ENCODE data around the gene PAPSS1. TPM values are rescaled to one million over a fixed set of nuclear protein-coding genes. Genes with fewer than 3 reads are reported as not detected.

Gene PAPSS1
- total and polyA plus RNA-seq, 7 donors, result 20.6 to 30.0 (median 25.5) TPM

DNA sequence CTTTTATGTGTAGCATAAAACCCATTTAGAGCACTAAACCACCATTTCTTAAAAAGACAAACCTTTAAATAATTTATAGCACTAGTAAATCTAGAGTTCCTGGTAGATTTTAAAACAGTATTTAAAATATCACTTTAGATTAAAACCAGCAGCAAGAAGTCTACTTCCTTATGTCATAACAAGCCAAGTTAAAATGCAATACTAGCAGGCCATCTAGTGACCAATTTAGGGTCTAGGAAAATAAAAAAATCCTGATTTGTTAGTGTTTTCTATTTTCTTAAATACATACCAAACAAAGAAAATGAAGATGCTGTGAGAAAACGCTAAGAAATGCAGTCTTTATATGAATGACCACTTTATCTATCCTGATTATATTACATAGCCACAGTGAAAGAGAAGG, 53.9 kb downstream of the PAPSS1 start:
- peak overlapping the region in 2 of 4 donors; percentile 9 to 20 for H3K4me3 ChIP-seq
- H3K27me3 ChIP-seq, result no peaks in the 10 kb centered on the region
- whole genome bisulfite sequencing, 2 donors, result 24 to 53% methylated on average over 1 of the region's 1 CpG
- H3K9me3 ChIP-seq, result no peaks in the 10 kb centered on the region
- H3K27ac ChIP-seq, result peak overlapping the region in 3 of 4 donors; percentile 53 to 60 (median 54)
- peak in 1 of 4 donors; percentile 25 for TF ChIP-seq POLR2AphosphoS5 (IDR thresholded peaks at IDR 0.05)
- TF ChIP-seq, protein P1, sequence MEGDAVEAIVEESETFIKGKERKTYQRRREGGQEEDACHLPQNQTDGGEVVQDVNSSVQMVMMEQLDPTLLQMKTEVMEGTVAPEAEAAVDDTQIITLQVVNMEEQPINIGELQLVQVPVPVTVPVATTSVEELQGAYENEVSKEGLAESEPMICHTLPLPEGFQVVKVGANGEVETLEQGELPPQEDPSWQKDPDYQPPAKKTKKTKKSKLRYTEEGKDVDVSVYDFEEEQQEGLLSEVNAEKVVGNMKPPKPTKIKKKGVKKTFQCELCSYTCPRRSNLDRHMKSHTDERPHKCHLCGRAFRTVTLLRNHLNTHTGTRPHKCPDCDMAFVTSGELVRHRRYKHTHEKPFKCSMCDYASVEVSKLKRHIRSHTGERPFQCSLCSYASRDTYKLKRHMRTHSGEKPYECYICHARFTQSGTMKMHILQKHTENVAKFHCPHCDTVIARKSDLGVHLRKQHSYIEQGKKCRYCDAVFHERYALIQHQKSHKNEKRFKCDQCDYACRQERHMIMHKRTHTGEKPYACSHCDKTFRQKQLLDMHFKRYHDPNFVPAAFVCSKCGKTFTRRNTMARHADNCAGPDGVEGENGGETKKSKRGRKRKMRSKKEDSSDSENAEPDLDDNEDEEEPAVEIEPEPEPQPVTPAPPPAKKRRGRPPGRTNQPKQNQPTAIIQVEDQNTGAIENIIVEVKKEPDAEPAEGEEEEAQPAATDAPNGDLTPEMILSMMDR (IDR thresholded peaks at IDR 0.05), result peak; percentile 22 to 45 (median 40)
- no peak for TF ChIP-seq EP300 (IDR thresholded peaks at IDR 0.05)
- intact Hi-C loops (cut with DNase I), result loop anchor here (1.0 to 10.0 kb wide), 5 partner anchors 289 to 1294 kb away; no protein-coding TSS in a partner anchor
- H3K36me3 ChIP-seq, result peaks cover 0 to 2% (median 0%) of the 10 kb centered on the region in 4 donors
- H3K4me1 ChIP-seq, result peaks cover 0 to 46% (median 24%) of the 10 kb centered on the region in 4 donors
- no peak for DNase-seq

DNA sequence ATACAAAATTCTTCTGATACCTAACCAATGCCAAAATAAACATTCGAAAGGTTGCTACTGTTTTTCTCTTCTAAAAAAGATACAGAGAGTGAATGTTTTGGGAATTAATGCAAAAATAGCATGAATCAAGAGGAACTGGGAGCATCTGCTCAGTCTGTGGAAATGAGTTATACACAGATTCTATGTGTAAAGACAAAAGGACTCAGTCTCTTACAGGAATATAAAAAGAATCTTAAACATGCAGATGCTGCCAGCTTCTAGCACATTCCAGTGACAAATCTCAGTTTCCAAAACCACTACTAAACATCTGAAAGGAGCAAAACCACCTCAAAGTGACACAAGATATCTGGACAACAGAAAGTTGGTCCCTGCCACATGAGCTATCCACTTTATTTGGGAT, 55.0 kb downstream of the PAPSS1 start:
- Histone ChIP-seq H3K27me3 (no peaks in the 10 kb centered on the region), H3K36me3 (peaks cover 0 to 2% (median 0%) of the 10 kb centered on the region in 4 donors), H3K4me3 (no peak overlapping the region), H3K27ac (peak overlapping the region in 3 of 4 donors; percentile 53 to 60 (median 54)), H3K4me1 (peaks cover 0 to 46% (median 24%) of the 10 kb centered on the region in 4 donors), H3K9me3 (no peaks in the 10 kb centered on the region)
- no peak for DNase-seq
- TF ChIP-seq POLR2AphosphoS5 (IDR thresholded peaks at IDR 0.05), result no peak
- TF ChIP-seq, protein P1 (IDR thresholded peaks at IDR 0.05), result no peak
- TF ChIP-seq POLR2A (IDR thresholded peaks at IDR 0.05), result no peak
- no peak for TF ChIP-seq EP300 (IDR thresholded peaks at IDR 0.05)
- 75 to 93% methylated on average over 1 of the region's 1 CpG for WGBS, 2 donors
- intact Hi-C loops (cut with DNase I), result loop anchor here (2.0 to 10.0 kb wide), 5 partner anchors 146 to 1293 kb away; no protein-coding TSS in a partner anchor

DNA sequence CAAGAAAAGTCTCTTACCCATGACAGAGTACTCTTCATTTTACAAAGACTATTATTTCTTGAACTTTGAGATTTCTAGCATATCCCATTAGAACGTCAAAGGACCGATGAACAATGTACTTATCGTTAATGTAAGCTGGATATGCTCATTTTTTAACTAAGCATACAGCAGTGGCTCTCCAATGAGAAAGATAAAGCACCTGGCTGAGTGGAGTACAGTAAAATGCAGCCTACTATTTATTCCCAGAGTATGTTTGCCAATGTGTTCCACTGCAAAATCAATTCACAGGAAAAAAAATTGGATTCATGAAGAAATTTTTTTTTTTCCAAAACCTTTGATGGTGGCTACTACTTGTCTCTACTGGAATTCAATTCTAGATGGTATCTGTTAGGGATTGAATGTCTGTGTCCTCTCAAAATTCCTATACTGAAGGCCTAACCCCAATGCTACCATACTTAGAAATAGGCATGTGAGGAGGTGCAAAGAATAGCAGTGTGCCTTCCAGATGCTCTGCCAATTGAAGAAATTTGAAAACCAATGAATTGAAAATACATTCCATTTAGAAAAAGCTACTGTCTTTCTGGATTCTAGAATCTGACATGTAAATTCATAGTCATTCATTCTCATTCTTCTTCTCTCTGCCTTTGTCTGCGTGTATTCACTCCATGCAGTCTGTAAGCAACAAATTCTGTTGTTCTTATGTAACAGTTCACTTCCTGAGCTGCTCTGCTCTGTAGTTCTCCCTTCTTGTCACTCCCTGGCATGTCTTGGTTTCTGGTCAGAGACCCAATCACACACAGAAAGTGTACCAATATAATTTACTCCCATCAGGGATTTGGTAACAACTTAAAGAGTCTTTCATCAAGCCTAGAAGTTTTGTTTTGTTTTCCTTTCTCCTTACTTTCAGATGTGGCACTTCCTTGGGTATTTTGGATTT, 61.4 kb downstream of the PAPSS1 start:
- Histone ChIP-seq H3K27me3 (no peaks in the 10 kb centered on the region), H3K4me1 (peaks cover 0 to 24% (median 5%) of the 10 kb centered on the region in 4 donors), H3K36me3 (no peaks in the 10 kb centered on the region), H3K4me3 (no peak overlapping the region), H3K9me3 (no peaks in the 10 kb centered on the region), H3K27ac (no peak overlapping the region)
- DNase-seq, result no peak
- WGBS, 2 donors, result 80 to 92% methylated on average over 4 of the region's 4 CpGs
- TF ChIP-seq EP300 (IDR thresholded peaks at IDR 0.05), result no peak
- TF ChIP-seq, protein P1 (IDR thresholded peaks at IDR 0.05), result no peak
- no peak for TF ChIP-seq POLR2AphosphoS5 (IDR thresholded peaks at IDR 0.05)
- no peak for TF ChIP-seq POLR2A (IDR thresholded peaks at IDR 0.05)
- intact Hi-C loops (cut with DNase I), result no loop called here

DNA sequence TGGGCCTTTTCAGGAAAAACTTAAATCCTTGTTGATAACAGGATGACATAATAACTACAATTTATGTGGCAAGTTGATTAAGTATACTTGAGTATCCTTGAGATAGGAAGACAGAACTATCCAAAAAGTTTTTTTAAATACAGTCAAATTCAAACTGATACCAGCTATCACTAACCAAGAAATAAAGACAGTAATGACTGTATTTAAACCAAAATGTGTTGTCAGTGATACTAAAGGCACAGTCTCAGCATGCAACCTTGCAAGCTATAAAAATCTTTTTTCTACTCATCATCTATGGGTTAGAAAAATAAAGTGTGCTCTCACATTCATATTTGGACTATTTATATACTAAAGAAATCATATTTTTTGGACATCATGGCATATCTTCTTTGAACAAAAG, 64.7 kb downstream of the PAPSS1 start:
- Histone ChIP-seq H3K36me3 (peaks cover 0 to 21% (median 3%) of the 10 kb centered on the region in 4 donors), H3K27ac (no peak overlapping the region), H3K4me3 (no peak overlapping the region), H3K9me3 (no peaks in the 10 kb centered on the region), H3K4me1 (peaks cover 0 to 11% (median 0%) of the 10 kb centered on the region in 4 donors), H3K27me3 (no peaks in the 10 kb centered on the region)
- TF ChIP-seq POLR2AphosphoS5 (IDR thresholded peaks at IDR 0.05), result no peak
- no peak for TF ChIP-seq POLR2A (IDR thresholded peaks at IDR 0.05)
- TF ChIP-seq EP300 (IDR thresholded peaks at IDR 0.05), result no peak
- TF ChIP-seq, protein P1 (IDR thresholded peaks at IDR 0.05), result no peak
- DNase-seq, result no peak
- intact Hi-C loops (cut with DNase I), result no loop called here
